PC-3 (cell line): ENCODE results near the gene ZSCAN29. TPM values are rescaled to one million over a fixed set of nuclear protein-coding genes. Genes with fewer than 3 reads are reported as not detected.
A peak's percentile ranks its signal among the peaks of the same experiment; 100 is the strongest.

Experiments used
- ATAC-seq: fragments of 200-7000 bp; cut with Tn5 transposase; 2 replicates; pipeline ENCODE4 v1.9.1; 2020; ENCODE audit warnings: mild to moderate bottlenecking, moderate library complexity
- BruUV-seq: library from RNA; stranded (reverse); fragments of 400-500 nt; replicated peaks from 2 replicates; lab custom pipeline; 2021; lab: Mats Ljungman, UMichigan
- CTCF ChIA-PET: fragments of 300-600 bp; sonication (Branson Sonifier 250); formaldehyde crosslinking; loops from one replicate; lab custom pipeline; 2022; ENCODE audit warnings: antibody characterized with exemption; lab: Charles Lee
- POLR2A ChIA-PET: fragments of 300-600 bp; sonication (Branson Sonifier 250); formaldehyde crosslinking; loops from one replicate; lab custom pipeline; 2022; ENCODE audit warnings: antibody characterized with exemption; ENCODE audit not compliant: unreplicated experiment; lab: Charles Lee
- DNase-seq: peaks from one replicate; pipeline ENCODE4 v3.0.0-alpha.2; 2015
- H2AFZ ChIP-seq: fragments of 300-600 bp; sonication (generic); 2 replicates; pipeline ENCODE4 v1.6.0; 2016; ENCODE audit warnings: antibody characterized with exemption, low read length
- H3F3A ChIP-seq: fragments of 300-600 bp; sonication (generic); one replicate; pipeline ENCODE4 v1.6.0; 2017; ENCODE audit warnings: antibody characterized with exemption, low read length, control low read depth, mild to moderate bottlenecking; ENCODE audit not compliant: unreplicated experiment
- H3K27ac ChIP-seq: fragments of 300-600 bp; sonication (generic); 2 replicates; pipeline ENCODE4 v1.5.1; 2016; ENCODE audit warnings: mild to moderate bottlenecking, low read length
- H3K27me3 ChIP-seq: fragments of 300-600 bp; sonication (generic); 2 replicates; pipeline ENCODE4 v1.6.1; 2016; ENCODE audit warnings: low read length, mixed read lengths
- H3K36me3 ChIP-seq: fragments of 300-600 bp; sonication (generic); 2 replicates; pipeline ENCODE4 v1.6.1; 2016; ENCODE audit warnings: low read depth, mixed run types, low read length, mixed read lengths
- H3K4me1 ChIP-seq: fragments of 300-600 bp; sonication (generic); 2 replicates; pipeline ENCODE4 v1.5.1; 2016; ENCODE audit warnings: low read length; ENCODE audit not compliant: insufficient read depth
- H3K4me2 ChIP-seq: fragments of 300-600 bp; sonication (generic); 2 replicates; pipeline ENCODE4 v1.6.0; 2016; ENCODE audit warnings: low read length
- H3K4me3 ChIP-seq: fragments of 300-600 bp; sonication (generic); 2 replicates; pipeline ENCODE4 v1.5.1; 2016; ENCODE audit warnings: mild to moderate bottlenecking, low read length, mixed read lengths
- H3K79me2 ChIP-seq: fragments of 300-600 bp; sonication (generic); 2 replicates; pipeline ENCODE4 v1.6.1; 2017; ENCODE audit warnings: low read length, mixed read lengths
- H3K9ac ChIP-seq: fragments of 300-600 bp; sonication (generic); 2 replicates; pipeline ENCODE4 v1.6.0; 2016; ENCODE audit warnings: mild to moderate bottlenecking, low read length
- H3K9me2 ChIP-seq: fragments of 300-600 bp; sonication (generic); replicated peaks from 2 replicates; pipeline ENCODE4 v1.6.1; 2016; ENCODE audit warnings: mixed run types, low read length, mixed read lengths
- H3K9me3 ChIP-seq: fragments of 300-600 bp; sonication (generic); 2 replicates; pipeline ENCODE4 v1.6.1; 2016; ENCODE audit warnings: low read length, mixed read lengths
- H4K20me1 ChIP-seq: fragments of 300-600 bp; sonication (generic); 2 replicates; pipeline ENCODE4 v1.6.1; 2016; ENCODE audit warnings: low read length, mixed read lengths
- EZH2 ChIP-seq: fragments of 300-600 bp; sonication (generic); IDR thresholded peaks from one replicate; pipeline ENCODE4 v1.6.1; 2017; ENCODE audit warnings: antibody characterized with exemption, mild to moderate bottlenecking, low read length; ENCODE audit not compliant: unreplicated experiment
- EZH2phosphoT487 ChIP-seq: fragments of 300-600 bp; sonication (generic); IDR thresholded peaks from 2 replicates; pipeline ENCODE4 v1.6.1; 2018; ENCODE audit warnings: mild to moderate bottlenecking, antibody characterized with exemption, low read length, borderline replicate concordance
- intact Hi-C: fragments of 100-400 bp; cut with micrococcal nuclease; formaldehyde crosslinking; loops from 2 replicates; pipeline ENCODE4 v1.9.0; 2023
- total RNA-seq: library from RNA; depleted of rRNA; stranded (reverse); fragments of >200 nt; gene quantifications from 2 replicates; pipeline ENCODE4 v1.2.3, GENCODE V29; 2014
- TF ChIP-seq, protein P1 (sequence below): fragments of 300-600 bp; sonication (generic); conservative IDR thresholded peaks from 2 replicates; pipeline ENCODE4 v1.5.1; 2017; ENCODE audit warnings: antibody characterized with exemption, low read depth, mild to moderate bottlenecking, low read length

ZSCAN29 gene
- total RNA-seq, 1 experiment from 2014 or later, result 28.0 TPM

DNA sequence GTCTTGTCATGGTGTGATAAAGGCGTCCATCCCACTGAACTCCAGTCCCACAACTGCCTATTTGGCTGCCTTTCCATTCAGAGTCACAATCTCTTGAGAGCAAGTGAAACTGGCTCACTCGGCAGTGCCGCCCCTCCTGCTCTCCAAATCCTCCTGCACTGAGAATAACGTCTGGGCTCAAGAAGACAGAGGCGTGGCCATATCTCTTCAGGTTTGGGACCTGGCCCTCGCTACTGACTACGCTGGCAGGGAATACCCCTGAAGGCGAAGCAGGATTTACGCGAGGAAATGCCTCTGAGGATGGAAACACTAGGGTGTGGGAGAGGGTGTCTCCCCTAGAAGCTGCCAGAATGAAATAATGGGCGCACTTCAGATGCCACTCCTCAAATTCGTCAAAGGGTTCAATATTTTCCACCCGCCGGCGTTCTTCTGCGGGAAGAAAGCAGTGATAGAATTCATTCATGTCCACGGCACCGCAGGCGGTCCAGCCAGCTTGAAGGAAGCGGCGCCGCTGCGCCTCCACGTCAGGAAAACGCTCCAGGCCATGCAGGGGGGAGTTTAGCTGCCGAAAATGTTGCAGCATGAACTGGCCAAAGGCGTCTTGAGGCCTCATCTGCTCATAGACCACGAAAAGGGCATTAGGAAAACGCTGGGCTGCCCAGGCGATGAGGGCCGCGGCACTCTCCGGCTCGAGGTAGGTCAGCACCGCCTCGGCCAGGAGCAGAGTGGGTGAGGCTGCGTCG lies 41.5 kb downstream of the ZSCAN29 start:
- H3K9me3 ChIP-seq, result no peaks in the 10 kb centered on the region
- peak overlapping the region; percentile 90 for H2AFZ ChIP-seq
- H3K36me3 ChIP-seq, result peaks cover 6% of the 10 kb centered on the region; the same call in 1 of the 2 replicates
- H3K9ac ChIP-seq, result peak overlapping the region; percentile 89
- H3K4me2 ChIP-seq, result peak overlapping the region; percentile 90
- H4K20me1 ChIP-seq, result 0 out of 2 replicates have a peak, but pooled peaks cover 4% of the 10 kb centered on the region
- H3F3A ChIP-seq, result no peaks in the 10 kb centered on the region
- CTCF ChIA-PET, result no interaction called here
- intact Hi-C loops, result no loop called here
- H3K79me2 ChIP-seq, result peaks cover 19% of the 10 kb centered on the region
- no TSS peak for BruUV-seq
- H3K4me3 ChIP-seq, result peak overlapping the region; percentile 75
- peak overlapping the region; percentile 72 for H3K27ac ChIP-seq
- peaks cover 23% of the 10 kb centered on the region for H3K4me1 ChIP-seq
- no peaks in the 10 kb centered on the region for H3K9me2 ChIP-seq
- DNase-seq (no peak), ATAC-seq (no peak)
- no peaks in the 10 kb centered on the region for H3K27me3 ChIP-seq
- POLR2A ChIA-PET, result no interaction called here
- TF ChIP-seq, protein P1, sequence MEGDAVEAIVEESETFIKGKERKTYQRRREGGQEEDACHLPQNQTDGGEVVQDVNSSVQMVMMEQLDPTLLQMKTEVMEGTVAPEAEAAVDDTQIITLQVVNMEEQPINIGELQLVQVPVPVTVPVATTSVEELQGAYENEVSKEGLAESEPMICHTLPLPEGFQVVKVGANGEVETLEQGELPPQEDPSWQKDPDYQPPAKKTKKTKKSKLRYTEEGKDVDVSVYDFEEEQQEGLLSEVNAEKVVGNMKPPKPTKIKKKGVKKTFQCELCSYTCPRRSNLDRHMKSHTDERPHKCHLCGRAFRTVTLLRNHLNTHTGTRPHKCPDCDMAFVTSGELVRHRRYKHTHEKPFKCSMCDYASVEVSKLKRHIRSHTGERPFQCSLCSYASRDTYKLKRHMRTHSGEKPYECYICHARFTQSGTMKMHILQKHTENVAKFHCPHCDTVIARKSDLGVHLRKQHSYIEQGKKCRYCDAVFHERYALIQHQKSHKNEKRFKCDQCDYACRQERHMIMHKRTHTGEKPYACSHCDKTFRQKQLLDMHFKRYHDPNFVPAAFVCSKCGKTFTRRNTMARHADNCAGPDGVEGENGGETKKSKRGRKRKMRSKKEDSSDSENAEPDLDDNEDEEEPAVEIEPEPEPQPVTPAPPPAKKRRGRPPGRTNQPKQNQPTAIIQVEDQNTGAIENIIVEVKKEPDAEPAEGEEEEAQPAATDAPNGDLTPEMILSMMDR, result no peak
- TF ChIP-seq EZH2phosphoT487, result no peak

GRCh38 chr15:43325039-43325684 lies 45.7 kb downstream of the ZSCAN29 start:
- Histone ChIP-seq H3K9me3 (no peaks in the 10 kb centered on the region), H3K4me1 (peaks cover 13% of the 10 kb centered on the region), H3K9ac (no peak overlapping the region), H3K4me3 (no peak overlapping the region), H3F3A (no peaks in the 10 kb centered on the region), H3K79me2 (peaks cover 19% of the 10 kb centered on the region), H2AFZ (no peak overlapping the region), H3K27ac (no peak overlapping the region), H3K9me2 (no peaks in the 10 kb centered on the region), H3K4me2 (no peak overlapping the region), H4K20me1 (0 out of 2 replicates have a peak, but pooled peaks cover 4% of the 10 kb centered on the region), H3K36me3 (peaks cover 6% of the 10 kb centered on the region; the same call in 1 of the 2 replicates), H3K27me3 (no peaks in the 10 kb centered on the region; the same call in 1 of the 2 replicates)
- ChIA-PET POLR2A (no interaction called here), CTCF (no interaction called here)
- intact Hi-C loops, result no loop called here
- ATAC-seq (no peak), DNase-seq (no peak)
- BruUV-seq, result no TSS peak
- no peak for TF ChIP-seq EZH2phosphoT487
- TF ChIP-seq EZH2, result no peak
- TF ChIP-seq, protein P1, result no peak
